ENCODE results near the gene FMOD. TPM values are rescaled to one million over a fixed set of nuclear protein-coding genes. Genes with fewer than 3 reads are reported as not detected.

Gene FMOD
- polyA plus RNA-seq, 1 donor from 2014 or later, result not detected

DNA sequence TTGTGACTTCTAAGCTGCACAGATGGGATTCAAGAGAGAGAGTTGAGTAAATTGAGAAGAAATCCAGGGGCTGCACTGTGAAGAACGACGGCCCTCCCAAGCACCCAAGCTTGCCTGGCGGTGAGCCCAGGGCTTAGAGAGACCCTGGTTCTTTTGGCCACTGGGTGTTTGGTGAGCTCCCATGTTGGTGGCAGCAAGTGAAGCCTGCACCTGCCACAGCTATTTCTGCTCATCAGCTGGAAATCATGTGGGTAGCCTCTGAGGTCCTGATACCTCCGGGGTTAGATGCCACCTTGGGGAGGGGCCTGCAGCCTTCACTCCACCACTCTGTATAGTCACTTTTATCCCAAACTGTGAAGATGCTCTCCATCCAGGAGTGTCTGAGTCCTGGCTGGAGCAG lies 51.8 kb downstream of the FMOD start:
- Histone ChIP-seq H2AFZ (ENCODE audit: low read depth, low read length) (no peak overlapping the region), H4K20me1 (ENCODE audit: insufficient read depth) (no peaks in the 10 kb centered on the region), H3K4me2 (ENCODE audit: low read length) (no peak overlapping the region), H3K4me3 (ENCODE audit: low read length) (no peak overlapping the region), H3K9ac (ENCODE audit: low read length) (no peak overlapping the region), H3F3A (ENCODE audit: insufficient read depth, low read length, poor library complexity, severe bottlenecking) (no peaks in the 10 kb centered on the region), H3K9me2 (ENCODE audit: insufficient read depth, low read length) (no peaks in the 10 kb centered on the region), H3K9me3 (ENCODE audit: low read length) (no peaks in the 10 kb centered on the region), H3K36me3 (ENCODE audit: insufficient read depth, low read length) (no peaks in the 10 kb centered on the region), H3K27ac (ENCODE audit: low read length) (no peak overlapping the region), H3K27me3 (ENCODE audit: insufficient read depth, low read depth, low read length) (no peaks in the 10 kb centered on the region), H3K79me2 (replicated peaks; ENCODE audit: insufficient read depth, low read length) (no peaks in the 10 kb centered on the region)
- TF ChIP-seq, protein P1, sequence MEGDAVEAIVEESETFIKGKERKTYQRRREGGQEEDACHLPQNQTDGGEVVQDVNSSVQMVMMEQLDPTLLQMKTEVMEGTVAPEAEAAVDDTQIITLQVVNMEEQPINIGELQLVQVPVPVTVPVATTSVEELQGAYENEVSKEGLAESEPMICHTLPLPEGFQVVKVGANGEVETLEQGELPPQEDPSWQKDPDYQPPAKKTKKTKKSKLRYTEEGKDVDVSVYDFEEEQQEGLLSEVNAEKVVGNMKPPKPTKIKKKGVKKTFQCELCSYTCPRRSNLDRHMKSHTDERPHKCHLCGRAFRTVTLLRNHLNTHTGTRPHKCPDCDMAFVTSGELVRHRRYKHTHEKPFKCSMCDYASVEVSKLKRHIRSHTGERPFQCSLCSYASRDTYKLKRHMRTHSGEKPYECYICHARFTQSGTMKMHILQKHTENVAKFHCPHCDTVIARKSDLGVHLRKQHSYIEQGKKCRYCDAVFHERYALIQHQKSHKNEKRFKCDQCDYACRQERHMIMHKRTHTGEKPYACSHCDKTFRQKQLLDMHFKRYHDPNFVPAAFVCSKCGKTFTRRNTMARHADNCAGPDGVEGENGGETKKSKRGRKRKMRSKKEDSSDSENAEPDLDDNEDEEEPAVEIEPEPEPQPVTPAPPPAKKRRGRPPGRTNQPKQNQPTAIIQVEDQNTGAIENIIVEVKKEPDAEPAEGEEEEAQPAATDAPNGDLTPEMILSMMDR (IDR thresholded peaks at IDR 0.05; ENCODE audit: poor library complexity, severe bottlenecking), result no peak
- TF ChIP-seq TAF1 (IDR thresholded peaks at IDR 0.05; ENCODE audit: low read depth), result no peak
- no peak for TF ChIP-seq EP300 (conservative IDR thresholded peaks at IDR 0.05; ENCODE audit: poor library complexity, severe bottlenecking)
- no peak for TF ChIP-seq EZH2 (IDR thresholded peaks at IDR 0.05; ENCODE audit: borderline replicate concordance, insufficient read depth, low read length, poor library complexity, severe bottlenecking)
- no peak for TF ChIP-seq POLR2AphosphoS5 (IDR thresholded peaks at IDR 0.05)
- no peak for TF ChIP-seq SMC3 (conservative IDR thresholded peaks at IDR 0.05; ENCODE audit: poor library complexity)
- no peak for TF ChIP-seq MXI1 (conservative IDR thresholded peaks at IDR 0.05; ENCODE audit: poor library complexity, severe bottlenecking)

DNA sequence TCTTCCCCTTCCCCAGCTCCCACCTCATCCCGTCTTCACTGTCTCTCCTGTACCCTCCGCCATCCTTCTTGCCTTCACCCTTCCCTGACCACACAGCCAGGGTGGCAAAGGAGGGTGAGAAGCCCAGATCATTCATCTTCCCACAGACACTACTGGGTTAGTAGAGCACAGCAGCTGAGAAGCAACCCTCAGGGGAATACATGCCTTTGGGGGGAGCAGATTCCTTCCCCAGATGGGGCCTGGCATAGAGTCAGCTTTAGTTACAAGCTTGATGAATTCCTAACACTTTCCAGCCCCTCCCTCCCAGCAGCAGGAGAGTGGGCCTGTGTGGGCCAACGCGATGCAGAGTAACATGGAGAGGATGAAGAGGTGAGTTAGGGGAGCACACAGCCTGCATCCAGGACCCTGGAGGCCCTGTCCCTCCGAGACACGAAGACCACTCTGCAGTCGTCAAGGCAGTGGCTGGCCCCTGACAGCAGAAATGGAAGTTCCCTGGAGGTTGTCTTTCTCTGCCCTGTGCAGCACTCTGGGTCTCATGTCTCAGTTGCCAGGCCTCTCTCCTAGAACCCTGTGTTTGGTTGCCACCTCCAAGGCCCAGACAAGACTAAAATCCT lies 54.4 kb downstream of the FMOD start:
- Histone ChIP-seq H3K27me3 (ENCODE audit: insufficient read depth, low read depth, low read length) (no peaks in the 10 kb centered on the region), H4K20me1 (ENCODE audit: insufficient read depth) (no peaks in the 10 kb centered on the region), H3K9me3 (ENCODE audit: low read length) (no peaks in the 10 kb centered on the region), H3K4me3 (ENCODE audit: low read length) (no peak overlapping the region), H3K36me3 (ENCODE audit: insufficient read depth, low read length) (no peaks in the 10 kb centered on the region), H3F3A (ENCODE audit: insufficient read depth, low read length, poor library complexity, severe bottlenecking) (no peaks in the 10 kb centered on the region), H2AFZ (ENCODE audit: low read depth, low read length) (no peak overlapping the region), H3K27ac (ENCODE audit: low read length) (no peak overlapping the region), H3K9ac (ENCODE audit: low read length) (no peak overlapping the region), H3K79me2 (replicated peaks; ENCODE audit: insufficient read depth, low read length) (no peaks in the 10 kb centered on the region), H3K4me2 (ENCODE audit: low read length) (no peak overlapping the region), H3K9me2 (ENCODE audit: insufficient read depth, low read length) (no peaks in the 10 kb centered on the region)
- TF ChIP-seq RAD21 (conservative IDR thresholded peaks at IDR 0.05) (no peak), MXI1 (conservative IDR thresholded peaks at IDR 0.05; ENCODE audit: poor library complexity, severe bottlenecking) (no peak), TAF1 (IDR thresholded peaks at IDR 0.05; ENCODE audit: low read depth) (no peak), EZH2 (IDR thresholded peaks at IDR 0.05; ENCODE audit: borderline replicate concordance, insufficient read depth, low read length, poor library complexity, severe bottlenecking) (no peak), POLR2AphosphoS5 (IDR thresholded peaks at IDR 0.05) (no peak), EP300 (conservative IDR thresholded peaks at IDR 0.05; ENCODE audit: poor library complexity, severe bottlenecking) (no peak)
- TF ChIP-seq, protein P1 (IDR thresholded peaks at IDR 0.05; ENCODE audit: poor library complexity, severe bottlenecking), result no peak
- TF ChIP-seq, protein P2, sequence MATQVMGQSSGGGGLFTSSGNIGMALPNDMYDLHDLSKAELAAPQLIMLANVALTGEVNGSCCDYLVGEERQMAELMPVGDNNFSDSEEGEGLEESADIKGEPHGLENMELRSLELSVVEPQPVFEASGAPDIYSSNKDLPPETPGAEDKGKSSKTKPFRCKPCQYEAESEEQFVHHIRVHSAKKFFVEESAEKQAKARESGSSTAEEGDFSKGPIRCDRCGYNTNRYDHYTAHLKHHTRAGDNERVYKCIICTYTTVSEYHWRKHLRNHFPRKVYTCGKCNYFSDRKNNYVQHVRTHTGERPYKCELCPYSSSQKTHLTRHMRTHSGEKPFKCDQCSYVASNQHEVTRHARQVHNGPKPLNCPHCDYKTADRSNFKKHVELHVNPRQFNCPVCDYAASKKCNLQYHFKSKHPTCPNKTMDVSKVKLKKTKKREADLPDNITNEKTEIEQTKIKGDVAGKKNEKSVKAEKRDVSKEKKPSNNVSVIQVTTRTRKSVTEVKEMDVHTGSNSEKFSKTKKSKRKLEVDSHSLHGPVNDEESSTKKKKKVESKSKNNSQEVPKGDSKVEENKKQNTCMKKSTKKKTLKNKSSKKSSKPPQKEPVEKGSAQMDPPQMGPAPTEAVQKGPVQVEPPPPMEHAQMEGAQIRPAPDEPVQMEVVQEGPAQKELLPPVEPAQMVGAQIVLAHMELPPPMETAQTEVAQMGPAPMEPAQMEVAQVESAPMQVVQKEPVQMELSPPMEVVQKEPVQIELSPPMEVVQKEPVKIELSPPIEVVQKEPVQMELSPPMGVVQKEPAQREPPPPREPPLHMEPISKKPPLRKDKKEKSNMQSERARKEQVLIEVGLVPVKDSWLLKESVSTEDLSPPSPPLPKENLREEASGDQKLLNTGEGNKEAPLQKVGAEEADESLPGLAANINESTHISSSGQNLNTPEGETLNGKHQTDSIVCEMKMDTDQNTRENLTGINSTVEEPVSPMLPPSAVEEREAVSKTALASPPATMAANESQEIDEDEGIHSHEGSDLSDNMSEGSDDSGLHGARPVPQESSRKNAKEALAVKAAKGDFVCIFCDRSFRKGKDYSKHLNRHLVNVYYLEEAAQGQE (IDR thresholded peaks at IDR 0.05; ENCODE audit: borderline replicate concordance), result no peak
